D341Med (cell line): Measurements from ENCODE around the gene BMPER.
A peak's percentile ranks its signal among the peaks of the same experiment; 100 is the strongest.

Experiments used
- DNase-seq: peaks from one replicate; pipeline ENCODE4 v3.0.0; 2012; ENCODE audit warnings: low spot score

The BMPER gene

DNA sequence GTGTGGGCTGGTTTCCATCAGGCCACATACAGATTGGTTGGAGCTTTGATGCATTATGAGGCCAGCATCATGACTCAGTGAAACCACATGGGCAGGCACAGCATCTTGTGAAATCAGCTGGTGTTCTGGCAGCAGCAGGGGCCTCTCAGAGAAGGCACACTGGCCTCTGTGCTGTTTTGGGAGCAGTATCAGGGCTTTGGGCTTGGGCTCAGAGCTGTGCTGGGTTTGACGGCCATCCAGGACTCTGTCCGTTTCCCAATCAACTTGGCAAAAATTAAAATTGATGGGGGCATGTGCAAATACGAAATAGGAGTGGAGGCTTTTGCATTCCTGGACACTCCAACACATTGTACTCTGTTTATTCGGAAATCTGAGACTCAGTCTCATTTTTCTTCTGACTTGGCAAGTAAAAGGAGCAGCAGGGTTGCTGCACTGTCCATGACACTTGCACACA is 190.9 kb downstream of the BMPER start:
- no peak for DNase-seq

GRCh38 chr7:34096777-34097176 is 191.4 kb downstream of the BMPER start:
- no peak for DNase-seq

- DNase-seq: no peak
Measured at GRCh38 chr7:34100661-34101060, 195.3 kb downstream of the BMPER start.

DNA sequence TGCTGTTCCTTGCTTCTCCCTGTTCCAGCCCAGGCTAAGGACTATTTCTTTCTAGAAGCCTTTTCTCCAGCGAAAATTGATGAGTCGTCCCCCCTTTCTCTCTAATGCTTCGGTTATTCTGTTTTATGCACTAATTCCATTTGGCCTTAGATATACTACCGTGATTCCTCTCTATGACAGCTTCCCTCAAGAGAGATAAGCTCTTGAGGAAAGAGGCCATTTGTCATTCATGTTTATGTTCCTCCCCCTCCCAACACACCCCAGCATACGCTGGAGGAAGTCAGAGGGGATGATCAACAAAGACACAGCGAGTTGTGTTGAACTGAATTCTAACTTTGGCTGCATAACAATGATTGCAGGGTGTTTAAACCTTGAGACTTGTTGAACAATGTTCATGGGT is 198.8 kb downstream of the BMPER start:
- DNase-seq: no peak

DNA sequence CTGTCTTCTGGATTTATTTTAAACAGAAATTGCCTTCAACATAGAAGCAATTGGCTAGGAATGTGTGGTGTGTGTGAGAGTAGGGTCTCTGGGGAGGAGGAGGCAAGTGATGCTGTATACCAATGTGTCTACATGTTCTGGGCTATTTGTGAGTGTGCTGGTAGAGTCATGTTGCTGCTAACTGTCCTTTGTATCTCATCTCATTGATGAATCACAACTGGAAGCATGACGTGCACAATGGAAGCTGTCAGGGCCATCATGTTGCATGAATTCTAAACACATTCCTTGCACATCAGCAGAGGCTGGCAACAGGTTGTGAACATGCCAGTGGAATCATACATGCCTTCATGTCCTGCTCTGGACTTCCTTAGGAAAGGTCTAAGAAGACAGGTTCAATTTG is 199.7 kb downstream of the BMPER start:
- no peak for DNase-seq

DNA sequence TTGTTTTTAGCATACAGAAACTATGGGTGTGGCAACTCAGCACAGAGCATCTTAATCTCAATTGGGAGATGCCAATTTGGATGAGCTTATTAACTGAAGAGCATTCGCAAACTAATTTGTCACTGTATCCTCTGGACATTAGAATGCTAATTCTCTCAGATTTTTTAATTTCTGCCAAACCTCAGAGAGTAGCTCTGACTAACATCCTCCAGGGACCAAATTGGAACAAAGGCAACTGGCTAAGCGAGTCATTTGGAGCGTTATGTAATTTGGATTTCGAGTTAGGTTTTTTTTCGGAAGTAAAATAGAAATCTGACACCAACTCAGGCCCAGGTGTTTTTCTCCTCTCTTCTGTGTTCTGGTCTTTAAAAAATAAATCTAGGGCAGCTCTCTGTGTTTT is 201.9 kb downstream of the BMPER start:
- DNase-seq: no peak

- no peak for DNase-seq
Measured at GRCh38 chr7:34108165-34108564, 202.8 kb downstream of the BMPER start.

DNA sequence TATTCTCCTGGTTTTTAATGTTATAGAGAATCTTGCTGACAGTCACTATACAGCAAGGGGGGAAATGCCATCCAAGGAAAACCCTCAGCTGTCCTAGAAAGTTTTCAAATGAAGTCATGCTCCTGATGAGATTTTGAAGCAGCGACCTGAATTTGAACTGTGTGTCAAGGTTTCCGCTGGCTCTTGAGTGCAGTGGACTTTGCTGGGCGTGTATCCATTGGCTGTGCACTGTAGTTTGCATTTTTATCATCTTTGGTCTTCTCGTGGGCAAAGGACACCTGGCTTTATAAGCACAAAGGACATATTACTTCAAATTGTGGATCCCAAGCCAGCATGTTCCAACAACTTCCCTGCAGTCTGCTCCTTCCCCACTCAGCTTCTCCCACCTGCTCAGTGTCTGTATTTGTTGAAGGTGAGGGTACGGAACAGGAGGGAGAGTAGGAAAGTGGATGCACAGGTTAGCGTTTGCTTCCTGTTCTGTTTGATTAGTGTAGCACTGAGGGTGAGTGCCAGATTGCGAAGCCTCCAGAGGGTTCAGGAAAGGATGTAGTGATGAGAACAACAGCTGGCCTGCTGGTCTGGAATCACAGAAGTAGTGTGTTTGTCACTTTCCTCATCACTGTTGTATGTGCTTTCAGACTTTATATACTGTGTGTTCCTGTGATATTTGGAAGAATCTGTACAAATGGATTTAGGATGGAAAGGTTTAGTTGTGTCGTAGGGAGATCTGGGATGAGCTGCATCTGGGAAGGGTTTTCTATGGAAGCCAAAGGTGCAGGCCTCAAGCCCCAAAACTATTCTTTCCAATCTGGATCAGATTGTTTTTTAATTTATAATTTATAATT is 204.8 kb downstream of the BMPER start:
- DNase-seq: no peak

DNA sequence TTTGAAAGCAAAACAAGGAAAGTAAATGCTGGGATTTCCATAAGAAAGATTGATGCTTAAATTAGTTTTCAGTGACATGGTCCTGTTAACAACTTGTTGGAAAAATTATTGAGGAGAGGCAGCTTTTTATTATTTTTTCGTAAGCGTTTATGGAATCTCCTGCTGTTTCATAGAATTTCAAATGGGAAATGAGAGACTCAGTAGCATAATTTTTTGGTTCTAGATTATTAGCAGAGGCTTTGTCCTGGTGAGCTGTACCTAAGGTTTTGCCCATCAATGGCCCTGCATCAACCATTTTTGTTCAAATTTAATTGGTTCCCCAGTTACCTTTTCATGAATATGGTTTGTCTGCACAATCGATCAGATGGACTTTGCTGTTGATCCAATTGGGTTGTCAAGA is 205.7 kb downstream of the BMPER start:
- DNase-seq: no peak

DNA sequence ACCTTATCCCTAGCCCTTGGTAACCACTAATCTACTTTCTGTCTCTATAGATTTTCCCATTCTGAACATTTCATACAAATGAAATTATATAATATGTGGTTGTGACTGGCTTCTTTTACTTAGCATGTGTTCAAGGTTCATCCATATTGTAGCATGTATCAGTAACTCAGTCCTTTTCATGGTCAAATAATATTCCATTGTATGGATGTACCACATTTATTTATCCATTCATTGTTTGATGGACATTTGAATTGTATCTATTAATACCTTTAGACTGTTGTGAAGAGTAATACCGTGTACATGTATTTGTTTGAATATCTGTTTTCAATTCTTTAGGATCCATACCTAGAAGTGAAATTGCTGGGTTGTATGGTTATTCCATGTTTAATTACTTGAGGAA is 210.2 kb downstream of the BMPER start:
- DNase-seq: no peak

DNA sequence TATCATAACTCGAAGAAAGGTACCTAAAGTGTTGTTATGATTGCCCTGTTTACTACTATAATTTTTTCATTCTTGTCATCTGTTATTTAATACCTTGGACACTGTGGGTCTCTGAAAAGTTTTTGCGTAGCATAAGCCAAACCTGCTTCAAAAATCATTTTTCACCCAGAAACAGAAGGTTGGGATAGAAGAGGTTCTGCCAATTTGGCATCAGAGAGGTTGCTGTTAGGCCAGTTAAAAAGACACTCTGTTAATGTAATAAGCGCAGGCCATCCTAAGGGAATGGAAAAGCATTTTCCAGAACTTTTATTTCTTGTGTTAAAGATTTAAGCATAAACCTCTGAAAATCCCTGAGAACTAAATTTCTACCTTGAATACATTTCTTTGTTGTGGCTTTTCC is 212.2 kb downstream of the BMPER start:
- no peak for DNase-seq

DNA sequence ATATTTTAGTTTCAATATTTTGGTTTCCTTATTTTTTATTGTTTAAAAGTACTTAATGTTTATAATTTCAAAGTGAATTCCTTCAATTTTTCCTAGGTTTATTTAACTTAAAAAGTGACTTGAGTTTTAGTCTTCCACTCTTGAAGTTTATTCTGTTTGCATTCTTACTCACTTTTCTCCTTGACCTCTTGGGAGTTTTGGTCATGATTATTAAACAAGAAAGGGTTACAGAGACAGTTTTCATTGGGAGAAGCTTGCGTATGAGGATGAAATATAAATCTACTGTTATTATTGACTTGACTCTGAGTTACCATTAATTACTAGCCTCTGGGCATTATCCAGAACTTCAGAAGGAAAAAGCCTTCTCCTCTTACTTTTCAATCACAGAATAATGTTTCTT is 216.0 kb downstream of the BMPER start:
- DNase-seq: no peak

- DNase-seq: no peak
Measured at GRCh38 chr7:34123316-34123715, 218.0 kb downstream of the BMPER start.

DNA sequence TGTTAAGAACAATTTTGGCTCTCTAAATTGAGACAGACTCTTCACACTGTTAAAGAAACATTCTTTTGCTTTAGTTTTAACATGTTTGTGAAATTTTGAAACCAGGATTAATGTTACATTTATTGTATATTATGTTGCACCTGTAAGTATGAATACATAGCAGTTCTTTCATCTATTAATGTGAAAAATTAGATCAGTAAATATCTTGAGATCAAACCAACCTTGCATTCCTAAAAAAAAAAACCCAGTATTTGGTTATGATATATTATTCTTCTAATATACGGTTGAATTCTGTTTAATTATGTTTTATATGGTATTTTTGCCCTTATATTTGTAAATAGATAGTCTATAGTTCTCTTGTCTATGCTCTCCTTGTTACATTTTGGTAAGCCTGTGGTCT is 219.4 kb downstream of the BMPER start:
- no peak for DNase-seq

DNA sequence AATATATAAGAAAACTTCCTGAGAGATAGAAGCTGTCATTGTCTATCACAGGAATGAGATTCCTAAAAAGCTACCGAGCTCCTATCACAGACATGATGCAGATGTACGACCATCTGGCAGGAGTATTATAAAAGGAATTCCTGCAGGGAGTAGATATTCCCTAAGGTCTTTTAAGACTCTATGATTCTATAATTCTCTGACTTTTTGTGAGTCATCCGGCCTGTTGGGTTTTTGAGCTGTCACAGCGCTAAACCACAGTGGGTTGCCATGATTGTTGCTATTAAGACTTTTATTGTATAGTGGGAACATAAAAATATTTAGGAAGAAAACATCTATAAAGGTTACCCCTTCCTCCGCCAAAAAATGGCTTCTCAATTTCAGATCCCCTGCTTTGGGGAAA is 223.4 kb downstream of the BMPER start:
- DNase-seq: peak; percentile 66

GRCh38 chr7:34130558-34131295 is 225.4 kb downstream of the BMPER start:
- no peak for DNase-seq

- DNase-seq: no peak
Measured at GRCh38 chr7:34131371-34131770, 226.0 kb downstream of the BMPER start.

GRCh38 chr7:34133356-34133982 is 228.1 kb downstream of the BMPER start:
- peak; percentile 46 for DNase-seq

DNA sequence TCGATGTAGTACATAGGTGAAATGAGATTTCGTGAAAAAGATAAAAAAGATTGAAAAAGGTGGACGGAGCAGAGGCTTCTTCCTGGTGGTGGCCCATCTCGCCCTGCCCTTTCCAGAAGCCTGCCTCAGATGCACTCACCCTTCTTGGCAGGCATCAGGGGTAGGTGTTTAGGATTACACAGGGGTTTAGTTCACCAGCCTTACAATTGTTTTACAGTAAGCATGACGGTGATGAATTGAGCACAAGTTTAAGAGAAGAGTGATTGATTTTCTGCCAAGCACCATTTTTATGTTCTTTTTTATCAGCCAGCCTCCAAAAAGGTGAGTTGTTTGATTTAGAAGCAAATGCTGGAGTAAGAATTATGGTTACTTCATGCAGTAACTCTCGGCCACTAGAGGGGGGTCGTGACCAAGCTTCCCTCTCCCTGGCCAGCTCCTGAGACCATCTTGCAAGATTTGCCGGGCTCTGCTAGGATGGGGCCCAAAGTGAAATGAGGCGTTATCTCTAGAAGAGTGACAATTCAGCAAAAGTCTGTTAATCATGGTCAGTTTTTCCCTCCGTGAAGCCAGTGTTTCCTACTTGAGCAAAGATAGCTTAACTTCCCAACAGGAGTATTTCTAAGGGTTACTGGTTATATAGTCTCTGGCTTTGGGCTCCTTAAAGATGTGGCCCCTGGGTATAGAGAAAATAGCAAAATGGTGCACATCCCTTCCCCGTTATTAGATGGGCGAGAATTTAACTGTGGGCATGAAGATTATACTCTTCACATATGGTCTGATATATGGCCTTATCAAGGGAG is 228.8 kb downstream of the BMPER start:
- DNase-seq: peak; percentile 77

GRCh38 chr7:34135924-34136323 is 230.6 kb downstream of the BMPER start:
- DNase-seq: no peak

DNA sequence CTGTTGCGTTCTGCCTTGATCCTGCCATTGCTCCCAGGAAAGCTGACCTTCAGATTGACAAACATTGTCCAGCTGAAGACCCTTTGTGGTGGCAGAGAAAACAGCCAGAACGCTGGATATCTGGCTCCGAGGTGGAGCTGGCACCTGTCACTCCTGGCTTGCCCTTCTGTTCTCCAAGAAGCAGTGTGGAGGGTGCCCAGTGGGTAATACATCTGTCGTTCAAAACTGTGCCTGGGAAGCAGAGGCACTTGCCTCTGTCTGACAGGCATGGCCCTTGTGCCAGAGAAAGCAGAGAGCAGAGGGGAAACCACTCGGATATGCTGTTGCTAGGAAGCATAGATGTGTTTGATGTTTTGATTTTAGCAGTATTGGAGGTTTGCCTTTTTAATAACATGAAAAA is 231.4 kb downstream of the BMPER start:
- no peak for DNase-seq

- DNase-seq: no peak
Measured at GRCh38 chr7:34137176-34137575, 231.8 kb downstream of the BMPER start.
